ENCODE data around the gene IFT25.

DNA sequence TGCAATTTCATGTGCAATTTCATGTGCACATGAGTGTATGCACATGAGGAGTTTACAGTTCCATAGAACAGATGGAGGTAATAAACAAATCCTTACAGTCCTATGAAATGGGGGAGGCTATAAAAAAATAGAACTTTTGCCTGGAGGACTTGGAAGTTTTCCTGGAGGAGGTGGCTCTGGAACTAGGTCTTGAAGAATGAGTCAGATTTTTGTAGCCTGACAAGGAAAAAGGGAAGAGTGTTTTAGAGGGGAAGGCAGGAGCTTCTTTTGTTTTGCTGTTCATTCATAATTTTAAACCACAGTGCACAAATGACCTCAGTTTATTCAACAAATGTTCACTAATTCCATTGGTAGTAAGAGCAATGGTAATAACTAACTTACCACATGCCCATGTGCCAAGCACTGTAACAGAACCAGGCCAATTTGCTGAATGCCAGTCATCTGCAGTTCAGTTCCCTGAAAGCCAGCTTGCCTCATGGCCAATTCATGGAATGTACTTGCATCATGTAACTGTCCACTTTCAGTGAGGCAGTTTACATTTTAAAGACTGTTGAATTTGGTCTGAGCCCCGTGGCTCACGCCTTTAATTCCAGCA, 48.8 kb downstream of the IFT25 start:
- TF ChIP-seq POLR2A (IDR thresholded peaks at IDR 0.05), result no peak
- TF ChIP-seq, protein P1, sequence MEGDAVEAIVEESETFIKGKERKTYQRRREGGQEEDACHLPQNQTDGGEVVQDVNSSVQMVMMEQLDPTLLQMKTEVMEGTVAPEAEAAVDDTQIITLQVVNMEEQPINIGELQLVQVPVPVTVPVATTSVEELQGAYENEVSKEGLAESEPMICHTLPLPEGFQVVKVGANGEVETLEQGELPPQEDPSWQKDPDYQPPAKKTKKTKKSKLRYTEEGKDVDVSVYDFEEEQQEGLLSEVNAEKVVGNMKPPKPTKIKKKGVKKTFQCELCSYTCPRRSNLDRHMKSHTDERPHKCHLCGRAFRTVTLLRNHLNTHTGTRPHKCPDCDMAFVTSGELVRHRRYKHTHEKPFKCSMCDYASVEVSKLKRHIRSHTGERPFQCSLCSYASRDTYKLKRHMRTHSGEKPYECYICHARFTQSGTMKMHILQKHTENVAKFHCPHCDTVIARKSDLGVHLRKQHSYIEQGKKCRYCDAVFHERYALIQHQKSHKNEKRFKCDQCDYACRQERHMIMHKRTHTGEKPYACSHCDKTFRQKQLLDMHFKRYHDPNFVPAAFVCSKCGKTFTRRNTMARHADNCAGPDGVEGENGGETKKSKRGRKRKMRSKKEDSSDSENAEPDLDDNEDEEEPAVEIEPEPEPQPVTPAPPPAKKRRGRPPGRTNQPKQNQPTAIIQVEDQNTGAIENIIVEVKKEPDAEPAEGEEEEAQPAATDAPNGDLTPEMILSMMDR (IDR thresholded peaks at IDR 0.05), result no peak
